ENCODE data around the gene LIPC.

GRCh38 chr15:58545307-58546065 lies 113.7 kb downstream of the LIPC start:
- no peak for TF ChIP-seq CTCF (conservative IDR thresholded peaks at IDR 0.05; ENCODE audit: low read depth in 2 of 2)
- TF ChIP-seq POLR2AphosphoS5 (IDR thresholded peaks at IDR 0.05; ENCODE audit: low read depth) = no peak
- TF ChIP-seq REST (IDR thresholded peaks at IDR 0.05; ENCODE audit: unreplicated experiment) = no peak
- no peak for TF ChIP-seq JUNB (IDR thresholded peaks at IDR 0.05; ENCODE audit: unreplicated experiment)
- TF ChIP-seq CREB1 (CRISPR knock-in tag; IDR thresholded peaks at IDR 0.05; ENCODE audit: low read depth) = no peak
- no peak for TF ChIP-seq EZH2 (IDR thresholded peaks at IDR 0.05; ENCODE audit: low read depth, unreplicated experiment)
- no peak for TF ChIP-seq STAT1 (IDR thresholded peaks at IDR 0.05; ENCODE audit: unreplicated experiment)
